Measurements from ENCODE around the gene DCDC2C. TPM values are rescaled to one million over a fixed set of nuclear protein-coding genes. Genes with fewer than 3 reads are reported as not detected.

DCDC2C gene
- polyA plus RNA-seq, 3 donors = 0.31 TPM; not detected in 2

DNA sequence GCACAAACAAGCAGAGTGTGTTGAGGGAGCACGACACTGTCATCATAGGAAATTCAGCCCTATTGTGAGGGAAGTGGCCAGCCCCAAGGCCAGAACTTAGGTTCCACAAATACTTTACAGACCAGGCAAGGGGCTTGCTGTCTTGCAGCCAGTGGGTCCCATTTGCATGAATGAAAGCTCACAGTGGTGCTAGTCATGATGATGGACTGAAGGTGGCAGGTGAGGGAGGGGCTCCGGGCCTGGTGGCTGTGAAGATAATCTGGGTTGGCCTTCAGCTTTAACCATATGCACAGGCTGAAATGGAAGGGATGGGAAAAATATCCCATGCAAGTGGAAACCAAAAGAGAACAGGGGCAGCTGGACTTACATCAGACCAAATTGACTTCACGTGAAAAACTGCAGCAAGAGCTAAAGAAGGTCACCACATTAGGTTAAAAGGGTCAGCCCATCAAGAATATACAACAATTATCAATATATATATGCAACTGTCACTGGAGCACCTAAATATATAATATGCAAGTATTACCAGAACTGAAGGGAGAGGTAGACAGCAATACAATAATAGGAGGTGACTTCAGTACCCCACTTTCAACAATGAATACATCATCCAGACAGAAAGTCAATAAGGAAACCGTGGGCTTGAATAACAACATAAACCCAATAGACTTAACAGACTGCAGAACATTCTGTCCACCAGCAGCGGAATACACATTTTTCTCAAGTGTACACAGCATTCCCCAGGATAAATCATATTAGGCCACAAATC is 39.6 kb downstream of the DCDC2C start:
- no peak for DNase-seq (ENCODE audit: low read depth in 3 of 3, low spot score in 2 of 3)

- no peak for DNase-seq (ENCODE audit: low read depth in 3 of 3, low spot score in 2 of 3)
These were observed 40.7 kb downstream of the DCDC2C start for GRCh38 chr2:3743951-3744555.

DNA sequence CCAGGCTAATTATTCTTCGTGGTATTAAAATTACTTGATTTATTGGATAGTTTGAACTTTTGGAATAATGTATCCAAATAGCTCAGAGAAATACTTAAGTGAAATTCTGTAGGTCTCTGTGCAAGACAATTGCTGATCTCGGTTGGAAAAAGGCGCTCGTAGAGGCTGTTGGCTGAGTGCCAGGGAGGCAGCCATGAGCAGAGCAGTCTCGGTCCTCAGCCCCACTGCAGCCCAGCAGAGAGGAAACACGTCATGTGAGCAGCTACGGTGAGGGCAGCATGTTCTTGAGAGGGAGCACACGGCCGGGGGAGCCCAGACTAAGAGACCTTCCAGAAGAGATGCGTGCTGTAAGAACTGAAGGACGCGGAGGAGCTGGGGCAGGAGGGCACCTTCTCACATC is 42.5 kb downstream of the DCDC2C start:
- no peak for DNase-seq (ENCODE audit: low read depth in 3 of 3, low spot score in 2 of 3)

DNA sequence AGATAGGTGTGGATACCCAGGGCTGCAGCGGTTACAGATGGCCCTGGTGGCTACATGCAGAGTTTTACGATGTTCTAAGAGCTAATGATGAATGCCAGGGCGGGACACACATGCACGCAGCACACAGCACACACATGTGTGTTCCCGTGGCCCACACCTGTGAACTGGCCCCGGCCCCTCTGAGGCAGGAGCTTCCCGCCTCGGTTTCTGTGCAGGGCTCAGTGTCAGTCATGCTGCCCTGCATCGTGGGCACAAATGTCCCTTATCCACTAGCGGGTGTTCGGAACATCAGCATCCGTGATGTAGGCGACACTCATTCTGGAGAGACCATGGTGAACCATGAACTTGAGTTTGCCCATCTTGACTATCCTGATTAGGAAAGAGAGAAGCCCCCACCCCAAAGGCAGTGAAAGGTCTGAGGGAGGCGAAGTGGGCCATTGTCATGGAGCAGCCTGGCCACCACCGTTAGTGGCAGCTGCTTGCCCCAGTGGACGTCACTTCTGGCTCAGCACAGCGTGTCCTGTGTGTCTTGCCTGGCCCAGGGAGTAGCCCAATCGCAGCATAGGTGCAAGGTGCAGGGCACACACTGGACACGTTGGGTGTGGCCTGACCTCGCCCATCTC is 43.8 kb downstream of the DCDC2C start:
- DNase-seq (ENCODE audit: low read depth in 3 of 3, low spot score in 2 of 3) = no peak

DNA sequence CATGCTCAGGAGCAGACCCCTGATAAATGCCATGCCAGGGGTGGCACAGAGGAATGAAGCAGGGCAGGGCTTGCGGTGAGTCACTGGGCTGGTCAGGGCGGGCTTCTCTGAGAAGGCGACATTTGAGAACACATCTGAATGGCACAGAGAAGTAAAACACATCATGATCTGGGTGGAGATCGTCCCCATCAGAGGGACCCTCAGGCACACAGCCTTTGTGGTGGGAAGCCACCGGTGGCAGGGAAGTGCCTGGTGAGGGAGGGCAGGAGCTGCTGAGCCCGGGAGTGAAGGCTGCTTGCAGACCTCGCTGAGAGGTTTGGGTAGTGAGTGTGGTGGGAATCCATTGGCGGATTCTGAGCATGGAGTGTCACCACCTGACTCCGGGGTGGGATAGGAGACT is 44.5 kb downstream of the DCDC2C start:
- DNase-seq (ENCODE audit: low read depth in 3 of 3, low spot score in 2 of 3) = no peak

GRCh38 chr2:3749201-3749600 is 45.8 kb downstream of the DCDC2C start:
- DNase-seq (ENCODE audit: low read depth in 3 of 3, low spot score in 2 of 3) = no peak

DNA sequence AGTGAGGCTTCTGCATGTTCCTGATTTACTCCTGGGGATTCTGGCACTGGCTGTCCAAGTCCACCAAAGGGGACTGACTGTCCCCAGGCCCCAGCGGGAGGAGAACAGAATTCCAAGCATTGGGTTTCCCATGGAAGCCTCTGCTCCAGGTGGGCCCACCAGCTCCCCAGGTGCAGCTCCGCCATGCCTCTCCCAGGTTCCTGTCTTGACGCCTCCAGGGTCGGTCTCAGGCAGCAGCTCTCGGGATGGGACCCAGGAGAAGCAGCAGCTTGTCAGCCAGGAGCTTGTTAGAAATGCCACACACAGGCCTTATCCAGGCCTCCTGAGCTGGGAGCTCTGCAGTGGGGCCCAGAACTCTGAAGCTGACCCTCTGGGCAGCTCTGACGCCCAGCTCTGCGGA is 47.9 kb downstream of the DCDC2C start:
- DNase-seq (ENCODE audit: low read depth in 3 of 3, low spot score in 2 of 3) = no peak

DNA sequence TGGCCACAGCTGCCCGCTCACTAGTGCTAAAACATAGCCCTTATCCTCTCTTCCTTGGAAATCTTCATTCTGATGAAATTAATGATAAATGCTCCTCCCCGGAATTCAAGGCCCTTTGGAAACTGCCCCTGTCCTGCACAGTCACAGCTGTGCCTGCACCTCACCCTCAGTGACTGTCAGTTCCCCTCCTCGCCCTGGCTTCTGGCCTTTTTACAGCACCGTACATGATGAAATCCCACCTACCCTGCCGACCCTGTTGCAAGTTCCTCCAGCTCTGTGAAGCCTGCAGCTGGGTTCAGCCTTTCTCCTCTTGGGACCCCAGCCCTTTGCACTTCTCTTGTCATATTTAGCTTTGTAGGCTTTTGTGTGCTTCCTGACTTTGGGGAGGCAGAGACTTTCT is 48.4 kb downstream of the DCDC2C start:
- DNase-seq (ENCODE audit: low read depth in 3 of 3, low spot score in 2 of 3) = no peak

GRCh38 chr2:3752376-3752775 is 49.0 kb downstream of the DCDC2C start:
- DNase-seq (ENCODE audit: low read depth in 3 of 3, low spot score in 2 of 3) = no peak

- DNase-seq (ENCODE audit: low read depth in 3 of 3, low spot score in 2 of 3) = no peak
These were observed 50.2 kb downstream of the DCDC2C start for GRCh38 chr2:3753561-3753960.

GRCh38 chr2:3754280-3754679 is 50.9 kb downstream of the DCDC2C start:
- DNase-seq (ENCODE audit: low read depth in 3 of 3, low spot score in 2 of 3) = no peak

DNA sequence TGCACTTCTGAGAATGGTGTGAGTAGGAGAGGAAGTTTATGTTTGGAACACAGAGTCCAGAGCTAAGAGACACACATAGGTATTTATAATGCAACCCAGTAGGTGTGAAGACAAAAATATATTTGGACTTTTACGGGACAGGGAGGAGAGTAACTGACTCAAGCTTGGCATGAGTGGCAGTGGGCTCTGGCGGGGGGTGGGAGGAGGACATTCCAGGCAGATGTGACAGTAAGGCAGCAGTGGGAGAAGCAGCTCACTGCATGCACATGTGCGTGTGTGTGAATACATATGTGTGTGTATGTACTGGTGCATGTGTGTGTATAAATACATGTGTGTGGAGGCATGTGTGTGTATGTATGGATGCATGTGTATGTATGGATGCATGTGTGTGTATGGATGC is 51.4 kb downstream of the DCDC2C start:
- no peak for DNase-seq (ENCODE audit: low read depth in 3 of 3, low spot score in 2 of 3)

DNA sequence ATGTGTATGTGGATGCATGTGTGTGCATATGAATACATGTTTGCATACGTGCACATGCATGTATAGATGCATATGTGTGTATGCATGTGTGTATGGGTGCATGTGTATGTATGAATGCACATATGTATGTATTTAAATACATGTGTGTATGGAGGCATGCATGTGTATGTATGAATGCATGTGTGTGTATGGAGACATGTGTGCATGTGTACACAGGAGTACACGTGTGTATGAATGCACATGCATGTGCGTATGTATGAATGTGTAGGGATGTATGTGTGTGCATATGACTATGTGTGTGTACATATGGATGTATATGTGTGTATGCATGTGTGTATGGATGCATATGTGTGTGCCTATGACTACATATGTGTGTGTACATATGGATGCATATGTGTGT is 51.9 kb downstream of the DCDC2C start:
- DNase-seq (ENCODE audit: low read depth in 3 of 3, low spot score in 2 of 3) = no peak

GRCh38 chr2:3756306-3756705 is 52.9 kb downstream of the DCDC2C start:
- DNase-seq (ENCODE audit: low read depth in 3 of 3, low spot score in 2 of 3) = no peak

GRCh38 chr2:3758906-3759305 is 55.5 kb downstream of the DCDC2C start:
- DNase-seq (ENCODE audit: low read depth in 3 of 3, low spot score in 2 of 3) = no peak

DNA sequence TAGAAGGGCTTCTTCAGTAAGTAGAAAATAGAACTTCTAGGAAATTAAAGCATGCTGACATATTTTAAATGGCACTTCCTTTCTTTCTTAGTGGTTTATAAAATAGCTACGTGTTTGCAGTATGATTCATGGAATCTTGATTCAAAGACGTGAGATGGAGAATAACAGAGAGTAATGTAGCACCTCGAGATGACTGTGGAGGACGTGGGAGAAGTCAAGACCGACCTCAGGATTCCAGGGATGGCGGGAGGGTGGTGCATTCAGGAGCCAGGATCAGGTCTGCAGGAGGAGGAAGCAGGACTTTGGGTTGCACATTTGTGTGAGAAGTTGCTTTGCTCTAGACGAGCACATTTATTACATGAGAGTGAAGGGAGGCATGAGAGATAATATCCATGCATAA is 56.0 kb downstream of the DCDC2C start:
- no peak for DNase-seq (ENCODE audit: low read depth in 3 of 3, low spot score in 2 of 3)

DNA sequence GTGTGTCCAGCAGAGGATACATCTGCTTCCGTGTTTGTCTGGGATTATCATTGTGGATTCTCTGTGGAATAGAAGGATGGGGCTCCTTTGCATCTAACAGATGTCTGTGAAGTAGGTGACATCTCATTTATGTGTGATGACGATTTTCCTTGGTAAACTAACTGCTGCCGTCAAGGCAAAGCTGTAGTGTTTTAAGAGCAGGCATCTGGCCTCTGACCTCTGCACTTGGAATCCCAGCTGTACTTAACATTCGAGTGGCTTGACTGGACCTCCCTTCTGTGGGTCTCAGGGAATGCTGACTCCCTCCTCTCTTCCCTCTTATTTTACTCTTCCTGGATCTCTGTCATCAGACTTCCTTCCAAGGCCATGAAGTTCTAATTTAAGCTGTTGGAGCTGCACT is 56.4 kb downstream of the DCDC2C start:
- DNase-seq (ENCODE audit: low read depth in 3 of 3, low spot score in 2 of 3) = no peak

GRCh38 chr2:3761272-3761671 is 57.9 kb downstream of the DCDC2C start:
- DNase-seq (ENCODE audit: low read depth in 3 of 3, low spot score in 2 of 3) = no peak

GRCh38 chr2:3762771-3763447 is 59.5 kb downstream of the DCDC2C start:
- no peak for DNase-seq (ENCODE audit: low read depth in 3 of 3, low spot score in 2 of 3)

- DNase-seq (ENCODE audit: low read depth in 3 of 3, low spot score in 2 of 3) = no peak
These were observed 63.4 kb downstream of the DCDC2C start for GRCh38 chr2:3766824-3767223.

DNA sequence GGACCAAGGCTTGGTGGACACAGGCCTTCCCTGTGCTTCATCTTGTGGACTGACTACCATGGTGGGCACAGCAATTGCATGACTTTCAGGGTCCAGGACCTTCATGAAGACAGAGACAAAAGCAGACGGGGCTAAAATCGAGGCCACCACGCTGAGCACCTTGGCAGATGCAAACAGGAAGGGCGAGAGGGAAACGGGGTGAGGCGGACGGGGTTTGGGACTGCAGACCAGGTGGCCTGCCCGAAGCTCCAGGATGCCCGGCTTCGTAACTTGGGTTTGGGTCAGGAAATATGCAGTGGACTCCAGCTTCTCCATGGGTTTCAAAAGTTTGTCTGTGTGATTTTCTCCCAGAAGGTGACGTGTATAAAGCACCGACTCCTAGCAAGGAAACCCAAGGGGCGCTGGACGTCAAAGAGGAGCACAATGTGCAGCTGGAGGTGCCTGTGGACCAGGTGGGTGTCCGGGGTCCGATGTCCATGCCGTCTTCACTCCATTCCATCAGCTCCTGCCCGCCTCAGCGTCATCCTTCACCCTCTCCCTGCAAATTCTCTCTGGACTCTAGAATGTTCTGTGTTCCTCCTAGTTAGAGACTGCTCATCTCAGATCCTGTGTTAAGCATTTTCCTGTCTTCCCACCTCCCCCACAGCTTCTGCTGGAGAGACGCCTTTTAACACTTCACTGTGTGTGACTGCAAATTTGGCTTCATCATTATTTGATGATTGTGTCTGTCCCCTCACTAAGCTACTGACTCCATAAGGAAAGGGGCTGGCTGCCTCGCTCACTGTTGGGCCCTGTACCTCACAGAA is 65.8 kb downstream of the DCDC2C start:
- no peak for DNase-seq (ENCODE audit: low read depth in 3 of 3, low spot score in 2 of 3)
